GM19023 (cell line): ENCODE measurements around the gene RNF214.
A peak's percentile ranks its signal among the peaks of the same experiment; 100 is the strongest.

Experiments
- ATAC-seq: cut with Tn5 transposase; IDR thresholded peaks from one replicate; pipeline ENCODE4 v1.9.1; 2021; ENCODE audit warnings: mild to moderate bottlenecking, moderate library complexity; ENCODE audit not compliant: unreplicated experiment

Gene RNF214

GRCh38 chr11:117212697-117213355 is 19.6 kb upstream of the RNF214 start:
- no peak for ATAC-seq

- no peak for ATAC-seq
These were observed 17.9 kb upstream of the RNF214 start for GRCh38 chr11:117214404-117215110.

- ATAC-seq, result no peak
These were observed 15.1 kb upstream of the RNF214 start for GRCh38 chr11:117217141-117218084.

- ATAC-seq, result no peak
These were observed 14.1 kb upstream of the RNF214 start for GRCh38 chr11:117218133-117218915.

DNA sequence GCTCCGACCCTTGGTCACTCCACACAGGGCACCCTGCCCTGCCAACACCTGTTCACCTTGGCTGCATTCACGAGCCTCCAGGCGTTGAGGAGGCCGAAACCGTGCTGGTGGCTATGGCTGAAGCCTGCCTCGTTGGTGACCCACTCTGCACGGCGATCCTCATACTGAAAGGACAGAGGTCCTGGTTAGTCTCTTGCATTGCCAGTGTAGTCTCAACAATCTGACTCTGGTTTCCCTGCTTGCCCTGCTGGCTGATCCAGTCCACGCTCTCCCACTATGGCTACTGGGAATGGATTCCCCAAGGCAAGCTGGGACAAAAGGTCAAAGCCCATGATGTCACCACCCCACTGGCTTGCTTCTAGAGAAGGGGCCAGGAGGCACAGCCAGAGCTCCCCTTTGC is 13.5 kb upstream of the RNF214 start:
- no peak for ATAC-seq

DNA sequence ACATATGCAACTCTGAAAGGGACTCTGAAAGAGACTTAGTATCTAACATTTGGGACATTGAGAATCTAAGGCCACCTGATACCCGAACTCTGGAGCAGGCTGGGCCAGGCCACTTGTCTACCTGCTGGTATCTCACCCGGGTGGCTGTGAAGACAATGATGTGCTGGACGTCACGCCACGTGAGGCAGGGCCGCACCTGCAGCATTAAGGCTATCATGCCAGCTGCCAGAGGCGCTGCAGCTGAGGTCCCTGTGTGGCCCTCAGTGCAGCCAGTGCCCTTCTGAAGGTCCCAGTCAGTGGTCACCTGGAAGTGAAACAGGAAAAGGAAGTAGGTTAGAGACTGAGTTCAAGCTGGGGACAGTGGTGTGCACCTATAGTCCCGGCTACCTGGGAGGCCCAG is 13.0 kb upstream of the RNF214 start:
- ATAC-seq, result no peak

GRCh38 chr11:117219995-117220394 is 12.5 kb upstream of the RNF214 start:
- ATAC-seq, result no peak

- ATAC-seq, result no peak
These were observed 11.9 kb upstream of the RNF214 start for GRCh38 chr11:117220568-117220967.

GRCh38 chr11:117220999-117221774 is 11.3 kb upstream of the RNF214 start:
- no peak for ATAC-seq

GRCh38 chr11:117221775-117222517 is 10.5 kb upstream of the RNF214 start:
- ATAC-seq, result no peak

GRCh38 chr11:117222991-117223740 is 9.3 kb upstream of the RNF214 start:
- no peak for ATAC-seq

DNA sequence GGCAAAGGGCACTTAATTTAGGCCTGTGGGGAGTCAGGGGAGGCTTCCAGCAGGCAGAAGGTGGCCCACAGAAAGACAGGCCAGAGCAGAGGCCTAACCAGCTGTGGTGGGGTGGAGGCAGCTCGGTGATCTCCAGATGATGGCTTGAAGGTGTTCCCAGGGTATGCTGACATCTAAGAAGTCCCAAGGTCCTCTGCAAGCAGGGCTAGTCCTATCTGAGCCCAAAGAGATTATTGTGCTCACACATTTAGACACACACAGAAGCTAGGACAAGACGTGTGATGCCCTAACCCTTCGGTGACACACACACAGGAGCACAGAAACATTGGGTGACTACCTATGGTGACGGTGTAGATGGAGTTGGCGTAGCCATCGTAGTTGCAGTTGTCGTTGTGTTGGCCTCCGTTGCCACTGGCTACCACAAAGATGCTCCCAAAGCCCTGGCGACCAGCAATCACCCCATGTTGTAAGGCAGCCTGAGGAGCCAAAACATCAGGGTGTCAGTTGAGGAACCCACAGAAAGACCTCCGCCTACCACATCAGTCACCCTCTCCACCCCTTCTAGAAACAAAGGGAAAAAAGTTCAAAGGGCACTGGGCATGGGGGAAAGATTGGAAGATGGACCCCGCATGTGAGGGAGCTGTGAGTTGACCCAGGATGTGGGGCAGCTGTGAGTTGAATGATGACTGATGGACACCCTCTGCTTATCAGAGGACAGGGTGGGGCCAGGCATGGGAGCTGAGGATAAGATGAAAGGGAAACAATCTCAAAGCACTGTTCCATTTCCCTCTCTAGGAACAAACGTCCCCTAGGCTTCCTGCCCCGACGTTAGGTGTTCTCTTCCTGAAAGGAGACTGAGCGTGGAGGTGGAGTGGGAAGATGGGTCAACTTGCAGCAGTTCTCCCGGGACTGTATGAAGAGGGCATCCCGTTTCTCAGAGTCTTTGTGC is 8.5 kb upstream of the RNF214 start:
- ATAC-seq, result no peak

- no peak for ATAC-seq
These were observed 6.8 kb upstream of the RNF214 start for GRCh38 chr11:117225553-117226170.

DNA sequence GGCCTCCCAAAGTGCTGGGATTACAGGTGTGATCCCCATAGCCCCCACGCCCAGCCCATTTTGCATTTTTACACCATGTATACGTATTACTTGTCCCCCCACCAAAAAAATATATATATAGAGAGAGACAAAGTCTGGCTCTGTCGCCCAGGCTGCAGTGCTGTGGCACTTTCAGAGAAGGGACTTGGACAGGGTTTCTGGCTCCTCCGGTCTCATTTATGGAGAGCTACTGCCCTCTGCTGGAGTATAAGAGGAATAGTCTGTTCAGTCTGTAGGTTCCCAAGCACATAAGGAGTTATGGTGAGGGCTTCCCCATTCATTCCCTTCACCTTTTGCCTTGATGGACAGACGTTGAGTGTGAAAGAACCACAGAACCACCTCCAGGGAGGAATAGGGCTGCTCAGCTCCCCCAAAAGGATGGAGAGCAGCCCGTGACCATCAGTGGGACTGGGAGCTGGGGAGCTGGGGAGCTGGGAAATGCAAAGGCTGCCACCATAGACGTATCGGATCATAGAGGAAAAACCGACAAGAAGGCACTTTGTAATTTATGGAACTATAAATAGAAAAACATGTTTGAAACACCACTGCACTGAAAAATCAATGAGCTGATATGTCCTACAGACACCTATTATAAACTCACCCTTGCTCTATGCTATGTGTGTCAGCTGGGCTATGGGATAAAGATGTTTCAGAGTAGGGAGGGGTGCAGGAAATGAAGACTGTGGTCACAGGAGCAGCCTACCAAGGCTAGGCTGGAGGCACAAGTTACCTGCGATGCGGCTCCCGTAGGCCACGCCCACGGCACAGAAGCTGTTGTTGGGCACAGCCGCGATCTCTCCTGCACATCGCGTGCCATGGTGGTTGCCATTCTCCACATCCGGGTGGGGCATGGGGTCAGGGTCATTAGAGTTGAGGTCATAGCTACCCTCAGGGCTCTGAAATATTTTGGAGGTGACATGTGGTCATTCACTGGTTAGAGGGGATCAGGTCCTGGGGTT is 5.8 kb upstream of the RNF214 start:
- ATAC-seq, result peak; percentile 64

GRCh38 chr11:117228091-117228490 is 4.4 kb upstream of the RNF214 start:
- ATAC-seq, result no peak

DNA sequence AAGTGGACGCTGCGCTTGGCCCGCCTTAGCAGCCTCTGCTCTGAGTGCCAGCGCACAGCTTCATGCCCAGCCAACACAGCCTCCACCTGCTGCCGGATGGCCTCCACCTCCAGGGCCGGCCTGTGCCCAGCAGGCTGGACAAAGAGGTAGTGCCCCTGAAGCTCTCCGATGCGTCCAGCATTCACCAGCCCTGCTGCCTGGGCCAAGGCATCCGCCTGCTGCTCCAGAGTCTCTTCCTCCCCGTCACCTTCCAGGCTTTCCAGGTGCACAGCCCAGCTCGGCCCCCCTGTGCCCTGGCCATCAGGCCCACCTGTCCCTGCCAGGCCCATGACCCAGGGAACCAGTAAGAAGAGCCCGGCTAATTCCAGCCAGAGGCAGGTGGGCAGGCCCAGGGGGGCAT is 3.1 kb upstream of the RNF214 start:
- ATAC-seq, result no peak
